GM19238 (cell line): ENCODE data around the gene KAT7.
A peak's percentile ranks its signal among the peaks of the same experiment; 100 is the strongest.

Experiments
- DNase-seq: peaks from one replicate; pipeline ENCODE4 v3.0.0; 2011; ENCODE audit warnings: low spot score; ENCODE audit not compliant: insufficient read length

The KAT7 gene

DNA sequence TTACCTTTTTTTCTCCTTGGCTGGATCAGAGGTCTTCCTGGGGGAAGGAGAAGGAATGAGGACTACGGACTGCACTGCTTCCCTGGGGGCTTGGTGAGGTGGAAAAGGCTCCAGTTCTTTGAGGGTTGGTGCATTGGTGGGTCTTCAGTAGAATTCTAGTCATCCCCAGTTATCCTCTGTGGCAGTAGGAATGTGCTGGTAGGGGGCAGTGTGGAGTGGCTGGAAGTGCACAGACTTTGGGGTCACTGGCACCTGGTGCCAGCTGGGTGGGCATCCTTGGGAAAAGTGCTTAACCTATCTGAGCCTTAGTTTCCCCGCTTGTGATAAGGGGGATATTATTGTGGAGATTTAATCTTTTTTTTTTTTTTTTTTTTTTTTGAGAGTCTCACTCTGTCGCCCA lies 53.1 kb downstream of the KAT7 start:
- DNase-seq: no peak

DNA sequence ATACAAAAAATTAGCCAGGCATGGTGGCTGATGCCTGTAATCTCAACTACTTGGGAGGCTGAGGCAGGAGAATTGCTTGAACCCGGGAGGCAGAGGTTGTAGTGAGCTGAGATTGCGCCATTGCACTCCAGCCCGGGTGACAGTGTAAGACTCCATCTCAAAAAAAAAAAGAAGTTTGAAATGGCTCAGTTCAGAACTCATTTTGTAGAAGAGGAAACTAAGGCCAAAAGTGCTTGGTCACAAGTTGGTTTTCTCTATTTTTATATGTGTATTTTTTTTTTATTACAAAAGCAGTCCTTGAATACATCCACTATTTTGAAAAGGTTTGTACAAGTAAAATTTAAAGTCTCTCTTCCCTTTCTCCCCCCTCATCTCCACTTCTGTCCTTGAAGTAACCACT lies 53.9 kb downstream of the KAT7 start:
- DNase-seq: no peak

DNA sequence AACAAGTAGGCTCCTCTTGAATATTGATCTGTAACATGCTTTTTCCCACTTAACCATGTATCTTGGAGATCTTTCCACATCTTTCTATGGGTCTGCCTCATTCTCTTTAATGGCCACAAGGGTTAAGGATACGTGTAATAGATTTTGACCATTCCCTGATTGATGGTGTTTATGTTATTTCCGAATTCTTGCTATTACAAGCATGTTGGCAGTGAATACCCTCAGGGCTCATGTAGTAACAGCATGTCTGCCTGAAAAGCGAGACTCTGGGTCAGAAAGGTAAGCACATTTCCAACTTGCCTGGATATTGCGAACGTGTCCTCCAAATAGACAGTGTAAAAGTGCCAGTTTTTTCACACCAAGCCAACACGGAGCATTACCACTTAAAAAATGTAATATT lies 54.4 kb downstream of the KAT7 start:
- no peak for DNase-seq

DNA sequence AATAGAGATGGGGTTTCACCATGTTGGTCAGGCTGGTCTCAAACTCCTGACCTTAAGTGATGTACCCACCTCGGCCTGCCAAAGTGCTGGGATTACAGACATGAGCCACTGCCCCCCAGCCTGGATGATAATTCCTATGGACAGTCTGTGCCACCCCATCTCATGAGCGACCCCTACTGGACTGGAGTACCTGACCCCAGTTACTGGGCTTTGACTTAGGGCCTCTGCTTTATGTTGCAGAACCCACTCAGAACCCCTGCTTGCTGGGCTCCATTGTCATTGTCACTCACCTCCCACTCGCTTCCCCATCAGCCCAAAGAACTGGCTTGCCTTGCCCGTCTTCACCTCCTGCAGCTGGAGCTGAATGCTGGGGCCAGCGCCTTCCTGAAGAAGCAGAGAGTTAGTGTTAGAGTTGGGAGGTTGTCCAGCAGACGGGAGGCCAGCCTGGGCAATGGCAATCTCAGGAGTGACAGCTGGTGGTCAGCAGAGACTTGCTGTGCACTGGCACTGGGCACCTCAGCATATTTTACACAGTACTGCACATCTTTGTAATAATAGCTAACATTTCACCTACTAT lies 55.4 kb downstream of the KAT7 start:
- DNase-seq: no peak

DNA sequence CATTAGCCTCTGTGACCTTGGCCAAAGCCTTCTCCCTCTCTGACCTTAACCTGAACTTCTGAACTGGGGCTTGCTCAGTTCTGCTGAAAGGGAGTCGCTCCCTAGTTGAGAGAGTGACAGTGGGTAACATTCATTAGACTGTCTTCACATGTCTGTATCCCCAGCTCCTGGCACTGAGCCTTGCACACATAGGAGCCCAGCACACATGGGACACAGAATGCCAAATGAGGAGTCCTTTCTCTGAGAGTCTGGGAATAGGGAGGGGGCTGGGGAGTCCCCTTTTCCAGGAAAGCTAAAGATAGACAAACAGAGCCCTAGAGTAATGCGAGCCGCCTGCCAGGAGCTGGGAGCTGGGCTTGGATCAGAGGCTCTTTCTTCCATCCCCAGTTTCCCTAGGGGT lies 56.8 kb downstream of the KAT7 start:
- DNase-seq: no peak

DNA sequence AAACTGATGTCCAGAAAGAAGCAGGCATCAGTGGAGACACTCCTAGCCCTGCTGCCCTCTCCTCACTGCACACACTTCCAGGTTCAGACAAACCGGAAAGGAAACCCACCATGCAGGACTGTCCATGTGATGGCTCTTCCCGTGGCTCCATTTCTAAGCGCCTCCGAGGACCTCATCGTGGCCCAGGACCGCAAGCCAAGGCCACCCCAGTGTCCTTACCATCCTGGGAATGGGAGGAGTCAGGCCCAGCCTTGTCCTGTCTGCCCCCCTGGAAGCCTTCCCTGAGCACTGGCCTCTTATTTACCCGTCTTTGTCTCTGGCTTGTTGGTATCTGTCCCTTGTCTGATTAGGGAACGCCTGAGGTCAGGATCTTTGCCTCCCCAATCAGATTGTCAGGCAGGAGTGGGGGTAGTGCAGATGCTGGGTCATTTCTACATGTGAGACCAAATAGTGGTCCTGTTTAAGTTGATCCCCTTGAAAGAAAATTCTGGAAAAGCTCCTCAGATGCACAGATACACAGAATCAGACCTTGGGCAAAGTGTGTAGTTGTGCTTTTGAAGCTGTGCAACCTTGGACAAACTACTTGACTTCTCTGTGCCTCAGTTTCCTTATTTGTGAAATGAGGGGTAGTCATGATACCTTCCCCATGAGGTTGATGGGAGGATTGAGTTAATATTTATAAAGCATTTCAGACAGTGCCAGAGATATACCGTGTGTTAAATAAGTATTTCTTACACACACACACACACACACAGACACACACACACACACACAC lies 58.6 kb downstream of the KAT7 start:
- DNase-seq: no peak

DNA sequence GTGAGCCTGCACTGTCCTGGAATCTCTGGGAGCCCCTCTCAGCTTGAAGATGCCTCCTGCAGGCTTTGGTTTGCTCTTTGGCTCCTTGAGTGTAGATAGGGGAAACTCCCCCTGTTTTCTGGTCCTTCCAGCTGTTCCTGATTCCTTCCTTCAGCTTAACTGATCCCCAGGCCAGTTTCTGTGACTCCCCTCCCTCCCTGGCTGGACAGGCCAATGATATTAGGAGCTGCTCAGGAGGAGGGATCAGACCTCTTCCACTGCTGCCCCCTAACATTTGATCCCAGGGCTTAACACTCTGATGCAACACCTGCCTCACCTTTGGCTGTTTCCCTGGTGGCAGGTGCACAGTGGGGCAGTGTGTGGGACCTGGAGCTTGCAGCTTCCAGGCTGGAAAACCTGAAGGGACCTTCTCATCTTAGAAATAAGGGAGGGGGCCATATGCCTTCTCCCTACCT lies 59.6 kb downstream of the KAT7 start, which contains the start of gene TAC4:
Gene TAC4, minus strand, starts transcription at position 51 of the 455 bp plus-strand sequence. CDS start 52 bp downstream, outside the sequence.
- DNase-seq: no peak

DNA sequence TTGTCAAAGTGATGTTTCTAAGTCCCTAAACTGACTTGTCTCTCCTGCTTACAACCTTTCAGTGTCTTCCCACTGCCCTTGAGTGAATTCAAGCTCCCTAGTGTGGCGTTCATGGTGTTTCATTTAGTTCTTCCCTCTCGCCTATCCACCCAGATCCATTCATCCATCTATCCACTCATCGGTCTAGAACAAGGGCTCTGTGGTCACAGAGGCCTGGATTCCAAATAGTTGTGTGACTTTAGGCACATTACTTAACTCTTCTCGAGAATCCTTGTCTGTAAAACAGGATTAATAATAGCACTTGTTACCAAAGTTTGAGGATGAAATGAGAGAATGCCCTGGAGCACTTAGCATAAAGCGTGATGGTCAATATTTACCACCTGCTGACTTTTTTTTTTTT lies 60.3 kb downstream of the KAT7 start:
- no peak for DNase-seq

DNA sequence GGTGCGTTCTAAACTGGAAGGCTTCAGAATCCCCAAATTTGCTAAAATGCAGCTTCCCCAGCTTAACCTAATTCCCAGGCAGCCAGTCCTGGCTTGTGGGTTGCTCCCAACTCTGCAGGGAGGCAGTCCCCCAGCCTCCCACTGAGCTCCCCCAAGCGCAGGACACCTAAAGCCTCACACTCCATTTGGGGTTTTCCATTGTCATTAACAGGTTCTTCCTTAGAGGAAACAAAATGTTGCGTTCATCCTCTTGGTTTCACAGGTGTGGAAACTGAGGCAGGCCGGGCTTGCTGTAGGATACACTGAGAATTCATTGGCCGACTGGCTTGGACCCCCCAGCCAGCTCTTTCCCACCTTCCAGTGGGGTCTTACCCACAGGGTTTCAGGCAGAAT lies 61.7 kb downstream of the KAT7 start:
- DNase-seq: no peak

DNA sequence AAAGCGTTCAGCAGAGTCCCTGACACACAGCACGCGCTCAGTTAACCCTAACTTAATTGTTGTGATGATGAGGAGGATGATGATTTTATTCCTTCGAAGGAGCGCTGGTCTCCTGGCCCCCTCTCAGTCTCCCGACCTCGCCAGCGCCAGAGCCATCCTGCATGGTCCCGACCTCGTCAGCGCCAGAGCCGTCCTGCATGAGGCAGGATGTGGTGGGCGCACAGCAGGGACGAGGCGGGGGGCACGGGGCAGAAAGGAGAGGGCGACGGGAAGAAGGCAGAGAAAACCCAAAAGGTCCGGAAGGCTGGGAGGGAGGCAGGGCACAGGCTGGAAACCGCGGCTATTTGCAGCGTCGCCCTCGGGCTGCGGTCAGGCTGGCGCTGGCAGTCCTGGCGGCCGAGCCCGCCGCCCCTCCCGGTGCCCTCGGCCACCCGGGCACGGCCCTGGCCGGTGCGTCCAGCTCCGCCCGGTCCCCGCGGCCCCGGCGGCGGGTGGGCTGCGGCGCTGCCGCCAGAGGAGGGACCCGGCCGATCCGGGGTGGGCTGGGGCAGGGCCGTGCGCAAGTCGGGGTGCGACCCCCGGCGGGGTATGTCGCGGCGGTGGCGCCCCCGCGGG lies 62.4 kb downstream of the KAT7 start:
- DNase-seq: no peak

DNA sequence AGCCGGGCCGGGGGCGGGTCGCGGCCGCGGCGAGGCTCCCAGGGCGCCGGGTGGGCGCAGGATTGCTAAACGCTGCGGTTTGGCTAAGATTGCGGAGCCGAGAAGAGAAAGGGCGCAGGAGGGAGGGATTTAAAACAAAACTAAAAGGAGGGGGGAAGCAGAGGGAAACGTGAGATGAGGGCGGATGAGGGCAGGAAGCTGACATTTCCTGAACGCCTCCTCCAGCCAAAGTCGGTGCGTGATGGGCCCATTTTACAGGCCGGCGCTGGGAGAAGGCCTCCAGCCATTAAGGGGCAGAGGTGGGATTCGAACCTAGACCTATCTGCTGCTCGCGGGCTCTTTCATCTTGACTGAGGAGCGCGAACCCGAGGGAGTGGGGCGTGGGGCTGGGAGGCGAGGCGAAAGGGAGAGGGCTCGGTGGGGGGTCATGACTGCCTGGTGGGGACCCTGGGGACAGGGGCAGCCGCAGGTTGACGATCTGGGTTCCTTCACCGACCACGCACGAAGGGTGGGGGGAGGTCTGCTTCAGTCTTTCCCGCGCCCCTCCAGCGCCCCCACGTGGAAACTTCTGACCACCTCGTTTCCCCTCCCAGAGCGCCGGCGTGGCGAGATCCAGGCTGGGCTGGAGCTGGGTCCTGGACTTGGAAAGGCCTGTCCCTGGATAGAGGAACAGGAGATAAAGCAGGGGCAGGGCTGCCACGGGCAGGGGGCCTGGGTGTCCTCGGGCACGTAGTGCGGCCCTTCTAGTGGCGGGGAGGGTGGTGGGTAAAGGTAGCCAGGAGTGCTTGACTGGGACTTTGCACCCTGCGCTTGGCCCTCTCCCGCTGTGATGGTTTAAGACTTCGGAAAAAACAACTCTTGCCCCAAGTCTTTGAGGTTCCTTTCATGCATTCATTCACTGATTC lies 63.2 kb downstream of the KAT7 start:
- peak; percentile 41 for DNase-seq

DNA sequence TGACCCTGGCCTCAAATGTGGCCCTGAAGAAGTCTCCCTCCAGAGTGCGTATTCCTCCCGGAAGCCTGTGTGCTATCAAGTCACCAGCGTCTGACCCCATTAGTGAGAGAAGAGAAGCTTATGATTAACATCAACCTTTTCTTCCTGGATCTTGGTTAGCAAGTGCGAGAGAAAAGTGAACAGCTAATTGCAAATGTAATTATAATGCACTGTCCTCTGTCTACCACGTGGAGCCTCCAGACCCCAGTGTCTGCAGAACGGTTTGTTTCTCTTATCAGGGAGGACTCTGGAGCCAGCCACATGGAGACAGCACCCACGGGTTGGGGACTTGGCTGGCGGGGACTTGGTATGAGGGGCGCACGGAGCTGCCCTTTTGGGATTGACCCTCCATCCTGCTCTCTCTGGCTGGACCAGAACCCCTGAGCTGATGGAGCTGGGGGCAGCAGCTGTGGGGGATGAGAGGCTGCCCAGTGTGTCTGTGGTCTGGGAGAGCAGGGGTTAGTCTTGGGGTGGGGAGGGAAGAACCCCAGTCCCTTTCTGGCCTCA lies 65.1 kb downstream of the KAT7 start:
- no peak for DNase-seq

DNA sequence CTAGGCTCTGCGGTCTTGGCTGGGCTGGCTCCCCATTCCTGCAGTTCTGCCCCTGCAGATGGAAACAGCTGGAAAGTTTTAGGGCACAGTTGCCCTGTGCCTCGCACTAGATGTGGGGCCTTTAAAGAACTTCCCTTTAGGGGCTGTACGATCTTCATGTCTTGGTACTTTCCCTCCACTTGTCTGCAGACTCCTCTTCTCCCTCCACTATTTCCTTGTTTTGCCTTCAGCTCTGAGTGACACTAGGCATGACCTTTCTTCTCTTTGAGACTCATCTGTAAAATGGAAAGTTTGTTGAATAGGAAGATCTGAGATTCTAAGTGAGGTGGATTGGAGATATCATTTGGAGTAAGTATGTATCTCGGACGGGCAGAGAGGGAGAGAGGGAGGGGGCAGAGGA lies 65.6 kb downstream of the KAT7 start:
- no peak for DNase-seq

DNA sequence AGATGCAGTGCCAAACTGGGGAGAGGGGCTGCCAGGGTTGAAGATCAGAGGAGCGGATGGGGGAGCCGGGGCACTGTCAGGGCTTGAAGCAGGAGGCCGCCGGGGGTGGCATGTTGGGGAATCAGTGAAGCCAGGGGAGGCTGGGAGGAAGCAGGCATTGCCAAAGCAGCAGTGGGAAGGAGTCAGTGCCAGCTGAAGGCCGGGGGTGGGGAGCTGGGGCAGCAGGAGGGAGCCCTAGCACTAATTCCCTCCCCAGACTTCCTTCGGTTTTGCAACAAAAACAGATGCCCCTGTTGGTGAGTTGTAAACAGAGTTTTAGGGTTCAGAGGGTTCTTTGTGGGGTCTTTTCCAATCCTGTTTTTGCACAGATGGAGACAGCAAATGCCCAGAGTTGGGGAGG lies 70.3 kb downstream of the KAT7 start:
- no peak for DNase-seq

DNA sequence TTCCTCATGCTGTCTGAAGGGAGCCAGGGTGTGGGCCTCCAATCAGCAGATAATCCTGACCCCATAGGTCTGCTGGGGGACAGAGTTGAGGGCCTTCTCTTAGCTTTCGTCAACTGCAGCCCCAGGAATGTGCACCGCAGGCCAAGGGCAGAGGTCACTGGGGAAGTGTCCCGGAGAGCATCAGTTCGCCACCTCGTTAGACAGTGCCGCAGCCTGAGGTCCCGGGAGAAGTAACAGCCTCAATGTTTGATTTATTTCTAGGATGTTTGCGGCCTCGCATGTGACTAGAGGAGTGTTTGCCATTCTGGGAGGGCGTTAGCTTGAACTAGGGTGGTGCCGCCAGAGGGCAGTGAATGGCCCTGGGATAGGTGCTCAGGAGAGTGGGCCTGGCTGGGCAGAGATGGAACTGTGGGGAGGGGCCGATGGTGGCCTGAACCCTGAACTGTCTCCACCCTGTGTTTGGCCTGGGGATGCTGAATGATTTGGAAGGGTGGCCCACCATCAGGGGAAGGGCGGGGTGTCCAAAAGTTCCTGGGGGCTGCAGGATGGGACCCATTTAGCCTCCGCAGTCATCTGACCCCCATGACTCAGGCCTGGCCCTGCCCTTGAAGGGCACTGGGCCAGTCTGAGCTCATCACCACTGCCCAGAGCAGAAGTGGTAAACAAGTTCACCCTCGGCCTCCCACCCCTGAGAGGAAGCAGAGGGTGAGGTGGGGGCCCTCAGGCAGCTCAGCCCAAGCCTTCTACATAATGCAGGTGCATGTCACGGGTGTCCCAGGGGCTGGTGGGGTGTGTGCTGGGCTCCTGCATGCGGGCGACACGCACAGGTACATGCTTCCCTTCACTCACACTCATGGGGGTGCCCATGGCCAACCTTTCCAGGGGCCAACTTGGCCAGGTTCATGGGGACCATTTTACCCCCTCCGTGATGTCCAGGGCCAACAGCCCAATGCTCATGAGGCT lies 71.8 kb downstream of the KAT7 start:
- DNase-seq: no peak

DNA sequence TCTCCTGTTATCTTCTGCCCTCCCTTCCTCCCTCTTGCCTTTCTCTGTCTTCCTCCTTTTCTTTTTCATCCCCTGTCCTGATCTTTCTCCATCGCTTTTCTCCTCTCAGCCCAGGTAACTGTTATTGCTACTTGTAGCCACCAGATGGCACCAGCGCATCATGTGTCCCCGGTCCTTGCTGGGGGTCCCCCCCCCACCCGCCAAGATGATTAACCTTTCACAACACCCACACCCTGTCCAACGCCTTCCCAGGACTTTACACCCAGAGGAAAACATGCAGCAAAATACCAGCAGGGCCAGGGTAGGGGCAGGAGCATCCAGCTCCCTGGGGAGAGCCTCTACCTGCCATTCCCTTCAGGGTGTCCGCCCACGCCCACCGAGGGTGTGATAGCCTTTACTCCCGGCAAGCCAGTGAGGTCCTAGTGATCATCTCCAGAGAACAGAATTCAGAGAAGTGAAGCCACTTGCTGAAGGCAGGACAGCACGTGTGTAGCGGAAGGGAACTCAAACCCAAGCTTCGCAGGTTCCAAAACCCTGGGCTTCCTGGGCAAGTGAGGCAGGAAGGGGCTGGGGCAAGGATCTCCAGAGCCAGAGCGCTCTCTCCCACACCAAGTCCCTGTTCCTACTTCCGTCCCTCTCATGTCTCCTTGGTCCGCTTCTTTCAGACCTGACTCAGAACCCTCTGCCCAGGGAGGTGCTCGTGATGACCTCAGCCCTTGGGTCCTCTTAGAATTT lies 72.8 kb downstream of the KAT7 start:
- peak; percentile 55 for DNase-seq

DNA sequence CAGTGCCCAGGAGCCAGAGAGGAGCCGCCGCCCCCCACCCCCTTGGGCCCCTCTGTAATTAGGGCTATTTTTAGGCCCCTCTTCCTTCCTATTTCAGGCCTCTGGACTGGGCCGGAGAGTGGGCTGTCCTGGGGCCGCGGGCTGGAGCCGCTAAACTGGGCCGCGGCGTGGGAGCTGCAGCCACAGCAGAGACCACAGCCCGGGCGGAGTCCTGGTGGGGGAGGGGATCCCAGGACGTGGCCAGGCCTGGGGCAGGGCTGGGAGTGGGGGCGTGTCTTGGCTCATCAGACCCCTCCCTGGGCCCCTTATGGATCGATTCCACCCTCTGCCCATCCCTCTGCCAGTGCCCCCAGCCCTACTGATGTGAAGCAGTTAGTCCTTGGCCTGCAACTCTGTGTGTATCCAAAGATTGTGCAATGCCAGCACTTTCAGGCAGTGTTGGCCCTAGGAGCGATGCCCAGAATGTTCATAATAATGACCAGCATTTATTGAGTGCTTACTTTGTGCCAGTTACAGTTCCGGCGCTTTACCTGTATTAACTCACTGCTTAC lies 74.4 kb downstream of the KAT7 start:
- DNase-seq: no peak

DNA sequence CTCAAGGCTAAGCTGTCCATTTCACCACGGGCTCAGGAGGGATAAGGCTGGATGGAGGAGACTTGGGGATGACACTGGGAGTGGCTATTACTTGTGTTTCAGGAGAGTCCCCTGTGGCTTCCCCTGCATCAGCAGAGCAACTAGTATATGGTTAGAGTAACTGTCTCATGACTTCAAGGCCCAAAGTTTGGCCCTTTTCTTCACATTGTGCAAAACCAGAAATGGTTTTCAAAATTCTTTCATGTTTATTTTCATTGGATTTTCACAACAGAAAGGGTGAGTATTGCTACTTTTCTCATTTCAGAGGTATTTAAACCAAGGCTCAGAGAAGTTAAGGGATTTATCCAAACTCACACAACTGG lies 77.5 kb downstream of the KAT7 start:
- DNase-seq: no peak

DNA sequence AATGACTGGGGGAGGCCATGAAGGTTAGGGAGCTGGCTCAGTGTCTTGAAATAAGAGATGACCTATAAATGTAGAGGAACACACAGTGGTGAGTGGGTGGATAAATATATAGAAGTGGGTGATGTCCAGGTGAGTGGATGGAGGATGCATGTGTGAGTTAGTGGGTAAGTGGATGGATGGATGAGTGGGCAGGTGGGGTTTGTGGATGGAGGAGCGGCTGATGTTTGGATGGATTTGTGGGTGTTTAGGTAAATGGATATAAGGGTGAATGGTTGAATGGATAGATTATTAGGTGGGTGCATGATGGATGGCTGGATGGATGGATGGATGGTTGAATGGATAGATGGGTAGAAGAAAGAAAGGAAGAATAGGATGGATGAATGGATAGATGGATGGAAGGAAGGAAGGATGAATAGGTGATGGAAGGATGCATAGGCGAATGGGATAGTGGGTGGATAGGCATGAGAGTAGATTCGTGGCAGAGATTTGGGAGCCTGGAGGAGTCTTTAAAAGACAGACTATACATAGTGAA lies 78.5 kb downstream of the KAT7 start:
- no peak for DNase-seq
